SJSA1 (cell line): ENCODE data around the gene ATP1A2. TPM values are rescaled to one million over a fixed set of nuclear protein-coding genes. Genes with fewer than 3 reads are reported as not detected.

Source experiments
- DNase-seq, 2 experiments: peaks; one replicate each; pipeline ENCODE4 v3.0.0-alpha.2; 2015 to 2020; ENCODE audit warnings: low spot score in 2 of 2, low read depth in 1 of 2
- H3K27ac ChIP-seq: fragments of 250-450 bp; sonication (Bioruptor Pico); 2 replicates; pipeline ENCODE4 v1.5.1; 2020; ENCODE audit warnings: mild to moderate bottlenecking, moderate library complexity
- H3K27me3 ChIP-seq: fragments of 250-450 bp; sonication (Bioruptor Pico); replicated peaks from 2 replicates; pipeline ENCODE4 v1.5.1; 2020; ENCODE audit warnings: mild to moderate bottlenecking, moderate library complexity
- H3K36me3 ChIP-seq: fragments of 250-450 bp; sonication (Bioruptor Pico); 2 replicates; pipeline ENCODE4 v1.5.1; 2020; ENCODE audit warnings: mild to moderate bottlenecking
- H3K4me1 ChIP-seq: fragments of 250-450 bp; sonication (Bioruptor Pico); replicated peaks from 2 replicates; pipeline ENCODE4 v1.6.1; 2021; ENCODE audit warnings: mild to moderate bottlenecking
- H3K4me3 ChIP-seq: fragments of 250-450 bp; sonication (Bioruptor Pico); 2 replicates; pipeline ENCODE4 v1.5.1; 2020; ENCODE audit warnings: mild to moderate bottlenecking
- H3K9me3 ChIP-seq: fragments of 250-450 bp; sonication (Bioruptor Pico); replicated peaks from 2 replicates; pipeline ENCODE4 v1.5.1; 2020; ENCODE audit warnings: mild to moderate bottlenecking
- total RNA-seq: library from RNA; depleted of rRNA; stranded (reverse); fragments of >200 nt; shearing (Covaris generic); gene quantifications from 2 replicates; pipeline ENCODE4 v1.2.3, GENCODE V29; 2014

ATP1A2 gene
- total RNA-seq, 1 experiment from 2014 or later = 1.2 TPM

- no peak for DNase-seq
- Histone ChIP-seq H3K4me1 (peaks cover under 1% of the 10 kb centered on the region; the same call in 1 of the 2 replicates), H3K27me3 (no peaks in the 10 kb centered on the region), H3K36me3 (no peaks in the 10 kb centered on the region), H3K9me3 (no peaks in the 10 kb centered on the region), H3K27ac (no peak overlapping the region), H3K4me3 (no peak overlapping the region)
Measured at GRCh38 chr1:160092366-160093068, 23.0 kb upstream of the ATP1A2 start.

GRCh38 chr1:160093069-160093395, 22.5 kb upstream of the ATP1A2 start:
- H3K27ac ChIP-seq = no peak overlapping the region
- DNase-seq = no peak
- H3K4me3 ChIP-seq = no peak overlapping the region
- no peaks in the 10 kb centered on the region for H3K27me3 ChIP-seq
- no peaks in the 10 kb centered on the region for H3K36me3 ChIP-seq
- H3K4me1 ChIP-seq = peaks cover 6% of the 10 kb centered on the region
- H3K9me3 ChIP-seq = no peaks in the 10 kb centered on the region

GRCh38 chr1:160093624-160094290, 21.8 kb upstream of the ATP1A2 start:
- Histone ChIP-seq H3K27me3 (no peaks in the 10 kb centered on the region), H3K36me3 (no peaks in the 10 kb centered on the region), H3K4me1 (peaks cover 8% of the 10 kb centered on the region), H3K4me3 (no peak overlapping the region), H3K9me3 (no peaks in the 10 kb centered on the region), H3K27ac (no peak overlapping the region)
- DNase-seq = no peak

- DNase-seq = no peak
- Histone ChIP-seq H3K4me1 (peaks cover 11% of the 10 kb centered on the region), H3K9me3 (no peaks in the 10 kb centered on the region), H3K4me3 (no peak overlapping the region), H3K27me3 (no peaks in the 10 kb centered on the region), H3K27ac (no peak overlapping the region), H3K36me3 (no peaks in the 10 kb centered on the region)
Measured at GRCh38 chr1:160094291-160094625, 21.3 kb upstream of the ATP1A2 start.

GRCh38 chr1:160094806-160095205, 20.8 kb upstream of the ATP1A2 start:
- Histone ChIP-seq H3K27me3 (no peaks in the 10 kb centered on the region), H3K36me3 (no peaks in the 10 kb centered on the region), H3K9me3 (no peaks in the 10 kb centered on the region), H3K27ac (no peak overlapping the region), H3K4me1 (peaks cover 14% of the 10 kb centered on the region), H3K4me3 (no peak overlapping the region)
- no peak for DNase-seq

- peaks cover 14% of the 10 kb centered on the region for H3K4me1 ChIP-seq
- DNase-seq = no peak
- no peak overlapping the region for H3K27ac ChIP-seq
- H3K27me3 ChIP-seq = no peaks in the 10 kb centered on the region
- H3K9me3 ChIP-seq = no peaks in the 10 kb centered on the region
- H3K36me3 ChIP-seq = no peaks in the 10 kb centered on the region
- no peak overlapping the region for H3K4me3 ChIP-seq
Measured at GRCh38 chr1:160095382-160096105, 20.0 kb upstream of the ATP1A2 start.

- no peak overlapping the region for H3K4me3 ChIP-seq
- no peak overlapping the region for H3K27ac ChIP-seq
- no peaks in the 10 kb centered on the region for H3K27me3 ChIP-seq
- no peak for DNase-seq
- H3K9me3 ChIP-seq = no peaks in the 10 kb centered on the region
- H3K36me3 ChIP-seq = no peaks in the 10 kb centered on the region
- H3K4me1 ChIP-seq = peaks cover 21% of the 10 kb centered on the region
Measured at GRCh38 chr1:160096274-160097116, 19.1 kb upstream of the ATP1A2 start.

GRCh38 chr1:160097151-160097910, 18.2 kb upstream of the ATP1A2 start:
- no peak for DNase-seq
- Histone ChIP-seq H3K4me3 (no peak overlapping the region), H3K27me3 (no peaks in the 10 kb centered on the region), H3K36me3 (no peaks in the 10 kb centered on the region), H3K9me3 (no peaks in the 10 kb centered on the region), H3K4me1 (peaks cover 30% of the 10 kb centered on the region), H3K27ac (no peak overlapping the region)

GRCh38 chr1:160097911-160098851, 17.4 kb upstream of the ATP1A2 start, which contains the start of gene IGSF8:
Gene IGSF8 (minus strand): TSS chr1:160098619. CDS start chr1:160098472, 147 bp downstream.
- Histone ChIP-seq H3K4me3 (peak within 1 kb of the TSS; percentile 51), H3K27ac (no peak within 1 kb of the TSS), H3K27me3 (no peaks in the 10 kb centered on the region), H3K9me3 (no peaks in the 10 kb centered on the region), H3K4me1 (peaks cover 38% of the 10 kb centered on the region), H3K36me3 (no peaks in the 10 kb centered on the region)
- peak; percentile 25 to 87 for DNase-seq

GRCh38 chr1:160098852-160099561, 16.6 kb upstream of the ATP1A2 start:
- Histone ChIP-seq H3K36me3 (no peaks in the 10 kb centered on the region), H3K27me3 (no peaks in the 10 kb centered on the region), H3K9me3 (no peaks in the 10 kb centered on the region), H3K4me3 (peak overlapping the region; percentile 18), H3K27ac (no peak overlapping the region), H3K4me1 (peaks cover 47% of the 10 kb centered on the region)
- peak; percentile 48 to 97 for DNase-seq

GRCh38 chr1:160099716-160100375, 15.7 kb upstream of the ATP1A2 start:
- H3K4me1 ChIP-seq = peaks cover 54% of the 10 kb centered on the region
- H3K9me3 ChIP-seq = no peaks in the 10 kb centered on the region
- H3K27me3 ChIP-seq = no peaks in the 10 kb centered on the region
- H3K4me3 ChIP-seq = no peak overlapping the region
- H3K36me3 ChIP-seq = no peaks in the 10 kb centered on the region
- H3K27ac ChIP-seq = no peak overlapping the region
- DNase-seq = no peak
